Colonic mucosa (tissue), 4 donors: ENCODE results near the gene CMC2. TPM values are rescaled to one million over a fixed set of nuclear protein-coding genes. Genes with fewer than 3 reads are reported as not detected.

Source experiments
- DNase-seq: peaks from one replicate; pipeline ENCODE4 v3.0.0-alpha.2; 2020
- H3K27ac ChIP-seq: fragments of 200-600 bp; one replicate; pipeline ENCODE4 v1.8.0; 2021
- H3K27me3 ChIP-seq: fragments of 200-600 bp; one replicate; pipeline ENCODE4 v1.8.0; 2021
- H3K36me3 ChIP-seq: fragments of 200-600 bp; one replicate; pipeline ENCODE4 v1.8.0; 2021
- H3K4me1 ChIP-seq: fragments of 200-600 bp; one replicate; pipeline ENCODE4 v1.8.0; 2021; ENCODE audit warnings: mild to moderate bottlenecking
- H3K4me3 ChIP-seq: fragments of 200-600 bp; one replicate; pipeline ENCODE4 v1.8.0; 2021
- H3K9ac ChIP-seq, 2 donors: one replicate each; pipeline ENCODE4 v1.7.0; 2013; ENCODE audit warnings: control low read depth in 2 of 2, low read depth in 2 of 2, low read length in 2 of 2
- H3K9me3 ChIP-seq: fragments of 200-600 bp; one replicate; pipeline ENCODE4 v1.8.0; 2021
- intact Hi-C: fragments of 100-400 bp; cut with DNase I; formaldehyde crosslinking; loops from one replicate; pipeline ENCODE4 v1.14.1; 2022
- total RNA-seq, 2 donors: library from RNA; stranded (reverse); fragmentation: NEBNext Ultra II Directional in 1 of 2; extraction: Animal tissue kit (Norgen Biotek cat#: 25700) in 1 of 2; gene quantifications; one replicate each; pipeline ENCODE4 v1.2.1, GENCODE V29; 2021
- TF ChIP-seq, protein P1 (sequence below): fragments of 200-600 bp; IDR thresholded peaks from one replicate; pipeline ENCODE4 v1.8.0; 2022; ENCODE audit warnings: antibody characterized with exemption, mild to moderate bottlenecking
- donor health status: healthy.
- donor health status: DM: no; HTN: no; CAD: no.
- donor health status: DM: no; HTN: no; CAD: no.

The CMC2 gene
- total RNA-seq, 2 donors from 2014 or later, result 59.4 to 81.6 TPM

- intact Hi-C loops, result no loop called here
- Histone ChIP-seq H3K27ac (no peak overlapping the region), H3K9ac (no peak overlapping the region), H3K36me3 (no peaks in the 10 kb centered on the region), H3K4me1 (no peaks in the 10 kb centered on the region), H3K4me3 (no peak overlapping the region), H3K9me3 (no peaks in the 10 kb centered on the region), H3K27me3 (no peaks in the 10 kb centered on the region)
- TF ChIP-seq, protein P1, sequence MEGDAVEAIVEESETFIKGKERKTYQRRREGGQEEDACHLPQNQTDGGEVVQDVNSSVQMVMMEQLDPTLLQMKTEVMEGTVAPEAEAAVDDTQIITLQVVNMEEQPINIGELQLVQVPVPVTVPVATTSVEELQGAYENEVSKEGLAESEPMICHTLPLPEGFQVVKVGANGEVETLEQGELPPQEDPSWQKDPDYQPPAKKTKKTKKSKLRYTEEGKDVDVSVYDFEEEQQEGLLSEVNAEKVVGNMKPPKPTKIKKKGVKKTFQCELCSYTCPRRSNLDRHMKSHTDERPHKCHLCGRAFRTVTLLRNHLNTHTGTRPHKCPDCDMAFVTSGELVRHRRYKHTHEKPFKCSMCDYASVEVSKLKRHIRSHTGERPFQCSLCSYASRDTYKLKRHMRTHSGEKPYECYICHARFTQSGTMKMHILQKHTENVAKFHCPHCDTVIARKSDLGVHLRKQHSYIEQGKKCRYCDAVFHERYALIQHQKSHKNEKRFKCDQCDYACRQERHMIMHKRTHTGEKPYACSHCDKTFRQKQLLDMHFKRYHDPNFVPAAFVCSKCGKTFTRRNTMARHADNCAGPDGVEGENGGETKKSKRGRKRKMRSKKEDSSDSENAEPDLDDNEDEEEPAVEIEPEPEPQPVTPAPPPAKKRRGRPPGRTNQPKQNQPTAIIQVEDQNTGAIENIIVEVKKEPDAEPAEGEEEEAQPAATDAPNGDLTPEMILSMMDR, result no peak
- DNase-seq, result no peak
These were observed 19.7 kb upstream of the CMC2 start for GRCh38 chr16:81026429-81026828.

- no peak overlapping the region for H3K9ac ChIP-seq
These were observed 11.8 kb upstream of the CMC2 start for GRCh38 chr16:81018496-81018895.

DNA sequence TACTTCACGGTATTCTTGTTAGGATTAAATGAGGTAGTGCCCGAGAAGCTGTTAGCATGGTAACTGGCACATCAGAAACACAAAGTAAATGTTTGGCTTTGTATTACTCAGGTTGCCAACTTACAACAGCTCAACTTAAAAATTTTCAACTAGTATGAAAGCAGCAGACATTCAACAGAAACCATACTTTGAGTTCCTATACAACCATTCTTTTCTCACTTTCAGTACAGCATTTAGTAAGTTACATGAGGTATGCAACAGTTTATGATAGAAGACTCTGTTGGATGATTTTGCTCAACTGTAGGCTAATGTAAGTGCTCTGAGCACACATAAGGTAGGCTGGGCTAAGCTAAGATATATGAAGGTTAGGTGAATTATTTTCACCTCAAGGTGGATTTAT lies 8.0 kb upstream of the CMC2 start:
- Histone ChIP-seq H3K36me3 (no peaks in the 10 kb centered on the region), H3K4me1 (no peaks in the 10 kb centered on the region), H3K27me3 (no peaks in the 10 kb centered on the region), H3K9ac (no peak overlapping the region), H3K4me3 (no peak overlapping the region), H3K9me3 (no peaks in the 10 kb centered on the region), H3K27ac (no peak overlapping the region)
- intact Hi-C loops, result no loop called here
- DNase-seq, result no peak
- TF ChIP-seq, protein P1, result no peak

More at GRCh38 chr16:81018496-81018895, 11.8 kb upstream of the CMC2 start:
- Histone ChIP-seq H3K27me3 (no peaks in the 10 kb centered on the region), H3K4me3 (no peak overlapping the region), H3K9me3 (no peaks in the 10 kb centered on the region), H3K4me1 (no peaks in the 10 kb centered on the region), H3K27ac (no peak overlapping the region), H3K36me3 (no peaks in the 10 kb centered on the region)
- TF ChIP-seq, protein P1, result no peak
- intact Hi-C loops, result no loop called here
- DNase-seq, result no peak

DNA sequence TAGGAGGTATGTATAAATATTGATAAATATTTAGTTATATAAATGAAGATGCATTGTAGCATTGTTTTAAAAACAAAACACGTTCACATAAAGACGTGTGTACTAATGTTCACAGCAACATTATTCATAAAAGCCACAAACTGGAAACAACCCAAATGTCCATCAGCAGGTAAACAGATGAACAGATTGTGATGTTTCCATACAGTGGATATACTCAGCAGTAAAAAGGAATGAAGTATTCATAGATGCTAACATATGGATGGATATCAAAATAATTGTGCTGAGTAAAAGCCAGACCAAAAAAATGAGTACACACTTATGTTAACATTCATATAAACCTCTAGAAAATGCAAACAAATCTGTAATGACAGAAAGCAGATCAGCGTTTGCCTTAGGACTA lies 6.3 kb upstream of the CMC2 start:
- TF ChIP-seq, protein P1, result no peak
- intact Hi-C loops, result no loop called here
- no peaks in the 10 kb centered on the region for H3K27me3 ChIP-seq
- H3K4me1 ChIP-seq, result no peaks in the 10 kb centered on the region
- no peaks in the 10 kb centered on the region for H3K36me3 ChIP-seq
- no peak overlapping the region for H3K9ac ChIP-seq
- no peaks in the 10 kb centered on the region for H3K9me3 ChIP-seq
- DNase-seq, result no peak
- H3K4me3 ChIP-seq, result no peak overlapping the region
- H3K27ac ChIP-seq, result no peak overlapping the region

DNA sequence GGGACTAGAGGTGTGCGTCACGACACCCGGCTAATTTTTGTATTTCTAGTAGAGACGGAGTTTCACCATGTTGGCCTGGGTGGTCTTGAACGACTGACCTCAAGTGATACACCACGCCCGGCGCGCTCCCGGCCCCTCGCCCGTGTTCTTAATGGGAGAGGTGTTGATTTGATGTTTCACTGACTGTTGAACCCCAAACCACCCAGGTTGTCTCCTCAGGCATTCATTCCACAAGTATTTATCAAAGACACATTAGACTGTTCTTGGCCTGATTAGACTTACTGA lies 1.8 kb upstream of the CMC2 start:
- intact Hi-C loops, result no loop called here
- DNase-seq, result peak; percentile 25
- H3K27me3 ChIP-seq, result no peaks in the 10 kb centered on the region
- H3K4me3 ChIP-seq, result peak overlapping the region; percentile 79
- TF ChIP-seq, protein P1, result no peak
- H3K36me3 ChIP-seq, result no peaks in the 10 kb centered on the region
- peaks cover 5% of the 10 kb centered on the region for H3K4me1 ChIP-seq
- no peak overlapping the region for H3K27ac ChIP-seq
- H3K9me3 ChIP-seq, result no peaks in the 10 kb centered on the region
- peak overlapping the region; percentile 80 to 96 for H3K9ac ChIP-seq
